ENCODE data around the gene SUSD3. TPM values are rescaled to one million over a fixed set of nuclear protein-coding genes. Genes with fewer than 3 reads are reported as not detected.

SUSD3 gene
- total and polyA plus RNA-seq, 10 of the 15 experiments (the other 5 are each of a cell fraction or from before 2014, with no cell fraction given) = 2.5 to 92.0 (median 31.1) TPM

DNA sequence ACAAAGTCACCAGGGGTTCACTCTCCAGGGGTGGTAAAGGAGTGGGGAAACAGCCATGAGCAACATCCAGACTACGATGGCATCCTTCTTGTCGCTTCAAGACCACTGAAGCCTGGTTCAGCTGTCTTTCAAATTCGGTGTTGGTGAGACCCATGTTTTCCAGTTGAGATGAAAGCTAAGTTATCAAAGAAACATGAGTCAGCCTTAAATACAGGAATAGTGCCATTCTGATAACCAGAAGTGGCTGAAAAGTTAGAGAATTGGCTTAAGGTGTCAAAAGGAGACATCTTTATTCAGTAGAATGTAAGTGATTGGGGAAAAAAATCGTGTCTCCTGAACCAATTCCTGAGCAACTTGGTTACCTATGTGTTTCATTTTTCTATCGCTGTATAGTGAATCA lies 30.5 kb downstream of the SUSD3 start:
- no peaks in the 10 kb centered on the region for H3K79me2 ChIP-seq (ENCODE audit: control insufficient read depth, insufficient read depth, low read length)
- no peak overlapping the region for H3K4me2 ChIP-seq (ENCODE audit: control insufficient read depth, insufficient read depth)
- ATAC-seq = no peak
- H3K4me3 ChIP-seq = no peak overlapping the region
- ChIA-PET CTCF (interaction anchor here (1.0 to 1.5 kb wide), 2 partner anchors 20 to 85 kb away, joined by 4 to 6 read pairs; no protein-coding TSS in a partner anchor), RAD21 (ENCODE audit: unreplicated experiment) (no interaction called here), POLR2A (no interaction called here), SMC1A (ENCODE audit: uncharacterized antibody, unreplicated experiment) (no interaction called here)
- peaks cover 10% of the 10 kb centered on the region for H3K9me3 ChIP-seq (replicated peaks; ENCODE audit: control insufficient read depth, insufficient read depth, low read length)
- intact Hi-C loops (cut with micrococcal nuclease; ENCODE audit: unreplicated experiment) (no loop called here), in situ Hi-C loops (cut with MboI) (no loop called here)
- H2AFZ ChIP-seq (ENCODE audit: control insufficient read depth, low read depth, low read length) = no peak overlapping the region
- H3K36me3 ChIP-seq (ENCODE audit: control insufficient read depth in 2 of 2, insufficient read depth in 2 of 2, low read length in 1 of 2) = peaks cover 7 to 15% of the 10 kb centered on the region in 2 experiments
- H4K20me1 ChIP-seq (ENCODE audit: control insufficient read depth, insufficient read depth) = no peaks in the 10 kb centered on the region
- WGBS (ENCODE audit: insufficient coverage, insufficient replicate concordance, low lambda C conversion rate, missing lambda C conversion rate) = 87% methylated on average over 5 of the region's 5 CpGs
- no peak for FAIRE-seq
- no peak overlapping the region for H3K27ac ChIP-seq (ENCODE audit: control insufficient read depth, insufficient read depth)
- H3K4me1 ChIP-seq (ENCODE audit: control insufficient read depth, insufficient read depth, low read length) = peaks cover 36% of the 10 kb centered on the region
- H3K9ac ChIP-seq (ENCODE audit: control insufficient read depth, insufficient read depth, low read length) = no peak overlapping the region
- TF ChIP-seq, protein P1, sequence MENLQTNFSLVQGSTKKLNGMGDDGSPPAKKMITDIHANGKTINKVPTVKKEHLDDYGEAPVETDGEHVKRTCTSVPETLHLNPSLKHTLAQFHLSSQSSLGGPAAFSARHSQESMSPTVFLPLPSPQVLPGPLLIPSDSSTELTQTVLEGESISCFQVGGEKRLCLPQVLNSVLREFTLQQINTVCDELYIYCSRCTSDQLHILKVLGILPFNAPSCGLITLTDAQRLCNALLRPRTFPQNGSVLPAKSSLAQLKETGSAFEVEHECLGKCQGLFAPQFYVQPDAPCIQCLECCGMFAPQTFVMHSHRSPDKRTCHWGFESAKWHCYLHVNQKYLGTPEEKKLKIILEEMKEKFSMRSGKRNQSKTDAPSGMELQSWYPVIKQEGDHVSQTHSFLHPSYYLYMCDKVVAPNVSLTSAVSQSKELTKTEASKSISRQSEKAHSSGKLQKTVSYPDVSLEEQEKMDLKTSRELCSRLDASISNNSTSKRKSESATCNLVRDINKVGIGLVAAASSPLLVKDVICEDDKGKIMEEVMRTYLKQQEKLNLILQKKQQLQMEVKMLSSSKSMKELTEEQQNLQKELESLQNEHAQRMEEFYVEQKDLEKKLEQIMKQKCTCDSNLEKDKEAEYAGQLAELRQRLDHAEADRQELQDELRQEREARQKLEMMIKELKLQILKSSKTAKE (IDR thresholded peaks at IDR 0.05; ENCODE audit: low read depth, poor library complexity, severe bottlenecking) = no peak
- TF ChIP-seq SP1 (IDR thresholded peaks at IDR 0.05; ENCODE audit: low read depth, low read length) (no peak), PML (IDR thresholded peaks at IDR 0.05; ENCODE audit: low read length) (no peak), GABPA (IDR thresholded peaks at IDR 0.05; ENCODE audit: low read depth) (no peak), JUNB (IDR thresholded peaks at IDR 0.05) (no peak), NRF1 (conservative IDR thresholded peaks at IDR 0.05; ENCODE audit: low read depth, low read length) (no peak), ZSCAN29 (IDR thresholded peaks at IDR 0.05) (no peak), E2F4 (IDR thresholded peaks at IDR 0.05; ENCODE audit: low read depth, low read length) (no peak), POLR2AphosphoS2 (IDR thresholded peaks at IDR 0.05; ENCODE audit: low read depth, low read length) (no peak), USF2 (IDR thresholded peaks at IDR 0.05; ENCODE audit: borderline replicate concordance, low read depth, low read length) (no peak), RFX5 (IDR thresholded peaks at IDR 0.05; ENCODE audit: low read depth, low read length) (no peak), YBX1 (IDR thresholded peaks at IDR 0.05) (no peak)
- no peaks in the 10 kb centered on the region for H3K27me3 ChIP-seq (replicated peaks in 1 of 2; ENCODE audit: control insufficient read depth in 2 of 2, insufficient read depth in 2 of 2, low read length in 1 of 2)
- no peak for DNase-seq (ENCODE audit: low read depth, low spot score)
- no TSS peak for BruUV-seq (replicated peaks)
